Left kidney (tissue), 2 donors: ENCODE results near the gene CHKA. TPM values are rescaled to one million over a fixed set of nuclear protein-coding genes. Genes with fewer than 3 reads are reported as not detected.

Source experiments
- DNase-seq: peaks from one replicate; pipeline ENCODE4 v3.0.0-alpha.2; 2013
- polyA plus RNA-seq: library from polyadenylated mRNA; unstranded; fragments of 120-200 nt; gene quantifications from one replicate; pipeline ENCODE4 v1.2.1, GENCODE V29; 2013; ENCODE audit not compliant: insufficient read length

The CHKA gene
- polyA plus RNA-seq, 1 donor = 62.2 TPM

- DNase-seq = no peak
Measured at GRCh38 chr11:68032997-68033707, 88.0 kb downstream of the CHKA start.

GRCh38 chr11:68032003-68032402 lies 89.2 kb downstream of the CHKA start:
- no peak for DNase-seq

DNA sequence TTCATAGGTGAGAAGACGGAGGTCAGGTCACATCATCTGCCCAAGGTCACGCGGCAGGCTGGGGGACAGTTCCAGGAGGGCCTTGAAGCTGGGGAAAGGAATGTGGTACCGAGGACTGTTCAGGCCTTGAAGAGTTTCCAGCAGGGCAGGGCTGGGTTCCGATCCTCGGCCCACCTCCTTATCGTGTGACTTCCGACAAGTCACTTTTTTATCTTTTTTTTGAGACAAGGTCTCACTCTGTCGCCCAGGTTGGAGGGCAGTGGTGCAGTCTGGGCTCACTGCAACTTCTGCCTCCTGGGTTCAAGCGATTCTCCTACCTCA lies 90.1 kb downstream of the CHKA start:
- no peak for DNase-seq

DNA sequence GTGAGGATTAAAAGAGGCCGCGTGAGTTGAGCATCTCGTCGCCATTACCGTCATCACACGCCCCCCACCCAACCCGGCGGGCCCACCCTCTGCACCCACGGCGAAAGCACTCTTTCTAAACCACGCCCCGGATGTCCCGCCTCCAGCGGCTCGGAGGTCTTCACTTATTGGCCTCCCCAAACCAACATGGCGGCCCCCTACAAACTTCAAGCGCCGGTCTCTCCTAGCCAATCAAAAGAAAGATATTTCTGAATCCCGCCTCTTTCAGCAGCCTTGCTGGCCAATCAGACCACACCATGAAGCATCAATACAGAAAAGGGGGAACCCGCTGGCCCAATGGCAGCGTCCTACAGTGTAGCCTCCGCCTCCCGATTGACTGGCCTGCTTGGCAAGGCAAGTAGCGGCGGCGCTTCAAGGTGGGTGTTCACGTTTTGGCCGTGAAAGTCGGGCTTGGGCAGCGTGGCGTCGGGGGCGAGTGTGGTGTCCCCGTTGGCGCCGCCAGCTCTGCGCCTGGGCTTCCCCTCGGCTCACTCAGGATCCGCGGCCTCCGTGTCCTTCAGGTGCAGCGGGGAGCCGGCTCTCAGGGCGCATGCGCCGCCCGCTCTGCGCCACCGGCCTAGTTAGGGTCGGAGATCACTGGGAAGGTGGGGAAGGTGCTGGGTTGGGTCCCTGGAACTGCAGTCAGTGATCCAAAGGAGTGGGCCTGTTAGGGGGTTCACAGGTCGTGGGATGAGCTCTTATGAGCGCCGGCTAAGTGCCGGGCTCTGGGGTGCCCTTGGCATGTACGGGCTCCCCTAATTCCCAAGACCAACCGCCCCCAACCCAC lies 90.7 kb downstream of the CHKA start, which contains the start of gene NDUFS8:
TSS of gene NDUFS8 (plus strand) at position 364 of the 826 bp plus-strand sequence. CDS start 1,471 bp downstream, outside the sequence.
- peak; percentile 100 for DNase-seq

GRCh38 chr11:68028802-68029545 lies 92.2 kb downstream of the CHKA start:
- DNase-seq = no peak

DNA sequence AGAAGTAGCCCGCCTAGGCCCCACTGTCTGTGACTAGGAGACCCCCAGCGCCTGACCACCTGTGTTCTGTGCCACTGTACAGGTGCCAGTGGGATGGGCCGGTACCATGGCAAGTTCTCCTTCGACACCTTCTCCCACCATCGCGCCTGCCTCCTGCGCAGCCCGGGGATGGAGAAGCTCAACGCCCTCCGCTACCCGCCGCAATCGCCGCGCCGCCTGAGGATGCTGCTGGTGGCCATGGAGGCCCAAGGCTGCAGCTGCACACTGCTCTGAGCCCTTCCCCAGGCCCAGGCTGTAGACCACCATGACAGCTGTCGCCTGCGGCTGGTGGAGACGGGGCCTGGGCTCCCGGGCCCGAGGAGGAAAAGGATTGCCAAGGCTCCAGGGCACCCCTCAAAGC lies 93.5 kb downstream of the CHKA start:
- no peak for DNase-seq

- DNase-seq = no peak
Measured at GRCh38 chr11:68026391-68027105, 94.6 kb downstream of the CHKA start.

- DNase-seq = no peak
Measured at GRCh38 chr11:68025047-68025446, 96.1 kb downstream of the CHKA start.

DNA sequence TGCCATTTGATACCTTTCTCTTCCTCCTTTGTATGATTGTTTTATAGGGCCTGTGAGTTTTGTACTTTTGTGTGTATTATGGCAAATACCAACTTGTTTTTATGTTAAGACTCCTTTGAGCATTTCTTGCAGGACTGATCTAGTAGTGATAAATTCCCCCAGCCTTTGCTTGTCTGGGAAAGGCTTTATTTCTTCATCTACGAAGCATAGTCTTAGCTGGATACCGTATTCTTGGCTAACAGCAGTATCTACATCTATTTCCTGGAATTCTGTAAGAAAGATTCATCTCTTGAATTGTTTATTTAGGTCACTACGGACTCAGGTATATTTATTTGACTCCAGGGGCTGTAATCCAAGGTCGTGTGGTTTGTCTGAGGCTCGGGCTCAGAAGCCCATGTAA lies 96.7 kb downstream of the CHKA start:
- DNase-seq = no peak

- no peak for DNase-seq
Measured at GRCh38 chr11:68022531-68022930, 98.7 kb downstream of the CHKA start.

- DNase-seq = no peak
Measured at GRCh38 chr11:68021167-68021787, 99.9 kb downstream of the CHKA start.

- no peak for DNase-seq
Measured at GRCh38 chr11:68020575-68020974, 100.6 kb downstream of the CHKA start.

- no peak for DNase-seq
Measured at GRCh38 chr11:68019486-68019885, 101.7 kb downstream of the CHKA start.

GRCh38 chr11:68018730-68019190 lies 102.4 kb downstream of the CHKA start:
- no peak for DNase-seq

GRCh38 chr11:68017980-68018729 lies 103.0 kb downstream of the CHKA start:
- no peak for DNase-seq

DNA sequence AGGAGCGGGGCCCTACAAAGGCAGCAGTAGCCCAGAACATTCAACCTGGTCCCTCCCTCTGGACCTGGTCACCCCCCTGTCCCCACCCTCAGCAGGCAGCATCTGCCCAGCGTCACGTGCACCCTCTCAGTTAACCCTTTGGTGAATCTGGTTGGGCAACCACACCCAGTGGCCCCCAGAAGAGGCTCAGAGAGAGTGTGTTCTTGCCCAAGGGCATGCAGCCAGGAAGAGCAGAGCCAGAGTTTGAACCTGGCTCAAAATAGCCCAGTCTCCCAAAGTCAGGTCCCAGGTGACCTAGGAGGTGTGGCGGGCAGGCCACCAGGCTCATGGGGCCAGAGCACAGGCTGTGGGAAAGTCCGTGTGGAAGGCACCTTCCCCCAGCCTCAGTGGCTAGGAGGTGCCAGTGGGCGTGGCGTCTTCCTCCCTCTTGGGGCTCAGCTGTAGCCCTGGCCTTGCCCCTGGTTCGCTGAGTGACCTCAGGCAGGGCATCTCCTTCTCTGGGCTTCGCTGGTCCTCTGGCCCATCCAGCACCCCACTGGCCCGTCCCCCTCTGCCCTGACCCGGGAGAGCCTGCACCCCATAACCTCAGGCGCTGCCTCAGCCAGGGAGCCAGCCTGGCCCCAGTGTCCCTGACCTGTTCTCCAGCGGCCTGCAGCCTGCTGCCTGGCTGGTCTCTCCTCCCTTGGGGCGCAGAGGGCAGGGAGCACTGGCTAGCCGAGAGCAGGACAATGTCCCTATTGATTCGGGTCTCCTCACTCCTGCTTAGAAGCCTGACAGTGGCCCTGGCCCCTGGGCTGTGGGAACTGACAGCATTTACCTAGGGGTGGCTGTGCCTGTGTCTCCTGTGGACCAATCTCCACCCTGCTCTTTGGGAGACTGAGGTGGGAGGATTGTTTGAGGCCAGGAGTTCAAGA lies 104.0 kb downstream of the CHKA start:
- DNase-seq = no peak

DNA sequence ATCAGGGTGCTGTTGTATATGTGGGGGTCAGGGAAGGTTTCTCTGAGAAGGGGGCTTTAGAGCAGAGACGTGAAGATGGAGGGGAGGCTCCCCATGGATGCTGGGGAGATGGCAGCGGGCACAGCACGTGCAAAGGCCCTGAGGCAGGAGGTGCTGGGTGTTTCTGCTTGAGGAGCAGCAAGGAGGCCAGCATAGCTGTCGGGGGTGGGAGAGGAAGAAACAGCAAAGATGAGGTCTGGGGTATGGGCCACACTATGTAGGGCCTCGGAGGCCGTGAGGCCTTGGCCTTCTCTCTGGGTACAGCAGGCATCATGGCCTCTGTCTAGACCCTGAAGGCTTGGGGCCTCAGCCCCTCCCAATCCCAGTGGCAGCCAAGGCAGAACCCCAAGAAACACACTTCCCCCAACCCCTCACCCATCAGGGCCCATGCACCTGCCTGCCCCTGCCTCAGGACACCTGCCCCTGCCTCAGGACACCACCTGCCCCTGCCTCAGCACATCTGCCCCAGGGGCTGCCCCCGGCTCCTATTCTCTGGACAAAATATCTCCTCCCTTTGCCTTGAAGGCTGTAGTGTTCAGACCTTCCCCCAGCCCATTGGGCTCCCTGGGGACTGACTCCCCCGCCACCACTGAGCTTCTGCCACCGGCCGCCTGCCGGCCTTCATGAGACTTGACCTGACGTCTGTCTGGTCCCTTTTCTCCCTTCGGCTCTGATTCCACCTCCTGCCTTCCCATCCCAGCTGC lies 104.9 kb downstream of the CHKA start:
- DNase-seq = no peak

DNA sequence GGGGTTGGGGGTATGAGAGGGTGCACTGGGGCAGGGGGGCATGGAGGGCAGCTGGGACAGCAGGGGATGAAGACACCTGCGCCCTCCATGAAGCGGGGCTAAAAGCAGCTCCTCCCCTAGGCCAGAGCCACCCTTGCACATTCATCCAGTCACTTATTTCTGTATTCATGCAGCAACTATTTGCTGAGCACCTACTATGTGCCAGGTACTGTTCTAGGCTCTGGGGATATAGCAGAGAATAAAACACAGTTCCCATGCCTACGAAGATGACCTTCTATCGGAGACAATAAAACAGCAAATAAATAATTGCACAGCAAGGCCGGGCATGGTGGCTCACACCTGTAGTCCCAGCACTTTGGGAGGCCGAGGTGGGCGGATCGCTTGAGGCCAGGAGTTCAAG lies 105.7 kb downstream of the CHKA start:
- no peak for DNase-seq

GRCh38 chr11:68014947-68015447 lies 106.2 kb downstream of the CHKA start:
- no peak for DNase-seq
